ENCODE measurements around the gene MYO1D.
"Not testable (repeated sequence)": the region's sequence is repeated elsewhere in the genome, so short reads cannot be mapped to it uniquely, and the experiment has no call there.

The MYO1D gene

DNA sequence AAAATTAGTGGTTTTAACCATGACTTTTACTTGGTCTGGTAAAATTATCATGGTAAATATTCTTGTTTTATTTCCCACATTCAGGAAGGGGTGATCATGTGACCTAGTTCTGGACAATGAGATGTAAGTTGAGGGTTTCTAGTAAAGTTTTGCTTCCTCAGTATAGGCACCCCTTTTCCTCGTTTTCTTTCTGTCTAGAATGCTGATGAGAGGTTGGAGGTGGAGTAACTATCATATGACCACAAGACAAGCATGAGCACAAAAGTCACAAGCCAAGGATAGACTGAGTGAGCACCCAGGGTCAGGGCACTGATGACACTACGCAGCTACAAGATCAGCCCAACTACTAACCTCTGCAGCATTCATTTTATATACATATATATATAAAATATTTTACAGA is 53.9 kb downstream of the MYO1D start:
- Histone ChIP-seq H3K27me3 (replicated peaks; ENCODE audit: insufficient read depth, low read length) (no peaks in the 10 kb centered on the region), H3K36me3 (replicated peaks; ENCODE audit: insufficient read depth, low read length) (no peaks in the 10 kb centered on the region), H3K9me2 (replicated peaks; ENCODE audit: insufficient read depth, low read length) (no peaks in the 10 kb centered on the region), H4K20me1 (ENCODE audit: insufficient read depth, low read length) (no peaks in the 10 kb centered on the region), H3K9me3 (replicated peaks; ENCODE audit: insufficient read depth, low read length) (no peaks in the 10 kb centered on the region), H3K79me2 (ENCODE audit: low read length) (peaks cover 52% of the 10 kb centered on the region), H3K9ac (ENCODE audit: low read length) (no peak overlapping the region), H3K4me2 (ENCODE audit: low read depth, low read length) (no peak overlapping the region), H3F3A (ENCODE audit: insufficient read depth, low read length) (peaks cover 7% of the 10 kb centered on the region; the same call in 1 of the 2 replicates), H3K4me1 (ENCODE audit: low read length) (peaks cover 11% of the 10 kb centered on the region), H3K4me3 (ENCODE audit: low read length) (peak overlapping the region; percentile 26; the same call in 1 of the 2 replicates), H3K27ac (ENCODE audit: low read length) (no peak overlapping the region), H2AFZ (ENCODE audit: low read length) (no peak overlapping the region)
- TF ChIP-seq, protein P1, sequence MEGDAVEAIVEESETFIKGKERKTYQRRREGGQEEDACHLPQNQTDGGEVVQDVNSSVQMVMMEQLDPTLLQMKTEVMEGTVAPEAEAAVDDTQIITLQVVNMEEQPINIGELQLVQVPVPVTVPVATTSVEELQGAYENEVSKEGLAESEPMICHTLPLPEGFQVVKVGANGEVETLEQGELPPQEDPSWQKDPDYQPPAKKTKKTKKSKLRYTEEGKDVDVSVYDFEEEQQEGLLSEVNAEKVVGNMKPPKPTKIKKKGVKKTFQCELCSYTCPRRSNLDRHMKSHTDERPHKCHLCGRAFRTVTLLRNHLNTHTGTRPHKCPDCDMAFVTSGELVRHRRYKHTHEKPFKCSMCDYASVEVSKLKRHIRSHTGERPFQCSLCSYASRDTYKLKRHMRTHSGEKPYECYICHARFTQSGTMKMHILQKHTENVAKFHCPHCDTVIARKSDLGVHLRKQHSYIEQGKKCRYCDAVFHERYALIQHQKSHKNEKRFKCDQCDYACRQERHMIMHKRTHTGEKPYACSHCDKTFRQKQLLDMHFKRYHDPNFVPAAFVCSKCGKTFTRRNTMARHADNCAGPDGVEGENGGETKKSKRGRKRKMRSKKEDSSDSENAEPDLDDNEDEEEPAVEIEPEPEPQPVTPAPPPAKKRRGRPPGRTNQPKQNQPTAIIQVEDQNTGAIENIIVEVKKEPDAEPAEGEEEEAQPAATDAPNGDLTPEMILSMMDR (IDR thresholded peaks at IDR 0.05; ENCODE audit: low read length): no peak
- TF ChIP-seq EZH2phosphoT487 (IDR thresholded peaks at IDR 0.05; ENCODE audit: low read length) (no peak), EZH2 (optimal IDR thresholded peaks at IDR 0.05; ENCODE audit: low read depth, low read length) (no peak)
- DNase-seq: peak; percentile 15

DNA sequence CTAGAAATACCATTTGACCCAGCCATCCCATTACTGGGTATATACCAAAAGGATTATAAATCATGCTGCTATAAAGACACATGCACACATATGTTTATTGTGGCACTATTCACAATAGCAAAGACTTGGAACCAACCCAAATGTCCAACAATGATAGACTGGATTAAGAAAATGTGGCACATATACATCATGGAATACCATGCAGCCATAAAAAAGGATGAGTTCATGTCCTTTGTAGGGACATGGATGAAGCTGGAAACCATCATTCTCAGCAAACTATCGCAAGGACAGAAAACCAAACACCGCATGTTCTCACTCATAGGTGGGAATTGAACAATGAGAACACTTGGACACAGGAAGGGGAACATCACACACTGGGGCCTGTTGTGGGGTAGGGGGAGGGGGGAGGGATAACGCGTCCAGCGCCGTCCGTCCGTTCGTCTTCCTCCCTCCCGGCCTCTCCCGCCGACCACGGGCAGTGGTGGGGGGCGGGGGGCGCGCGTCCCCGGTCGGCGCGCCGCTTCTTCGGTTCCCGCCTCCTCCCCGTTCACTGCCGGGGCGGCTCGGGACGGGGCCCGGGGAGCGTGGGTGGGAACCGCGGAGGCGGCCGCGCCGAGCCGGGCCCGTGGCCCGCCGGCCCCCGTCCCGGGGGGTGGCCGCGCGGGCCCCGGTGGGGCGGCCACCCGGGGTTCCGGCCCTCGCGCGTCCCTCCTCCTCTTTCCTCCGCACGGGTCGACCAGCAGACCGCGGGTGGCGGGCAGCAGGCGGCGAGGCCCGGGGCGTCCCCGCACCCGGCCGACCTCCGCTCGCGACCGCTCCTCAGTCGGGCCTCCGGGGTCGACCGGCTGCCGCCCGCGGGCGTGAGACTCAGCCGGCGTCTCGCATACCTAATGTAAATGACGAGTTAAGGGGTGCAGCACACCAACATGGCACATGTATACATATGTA is 54.7 kb downstream of the MYO1D start:
- H3K27me3 ChIP-seq (replicated peaks; ENCODE audit: insufficient read depth, low read length); H3K4me1 ChIP-seq (ENCODE audit: low read length); H3K27ac ChIP-seq (ENCODE audit: low read length); H3K4me2 ChIP-seq (ENCODE audit: low read depth, low read length); H3K4me3 ChIP-seq (ENCODE audit: low read length); H3K9me2 ChIP-seq (replicated peaks; ENCODE audit: insufficient read depth, low read length); H2AFZ ChIP-seq (ENCODE audit: low read length); H3K9me3 ChIP-seq (replicated peaks; ENCODE audit: insufficient read depth, low read length); H3K9ac ChIP-seq (ENCODE audit: low read length); DNase-seq; H3F3A ChIP-seq (ENCODE audit: insufficient read depth, low read length); H4K20me1 ChIP-seq (ENCODE audit: insufficient read depth, low read length); H3K36me3 ChIP-seq (replicated peaks; ENCODE audit: insufficient read depth, low read length): not testable (repeated sequence)
- H3K79me2 ChIP-seq (ENCODE audit: low read length): peaks cover 45% of the 10 kb centered on the region

DNA sequence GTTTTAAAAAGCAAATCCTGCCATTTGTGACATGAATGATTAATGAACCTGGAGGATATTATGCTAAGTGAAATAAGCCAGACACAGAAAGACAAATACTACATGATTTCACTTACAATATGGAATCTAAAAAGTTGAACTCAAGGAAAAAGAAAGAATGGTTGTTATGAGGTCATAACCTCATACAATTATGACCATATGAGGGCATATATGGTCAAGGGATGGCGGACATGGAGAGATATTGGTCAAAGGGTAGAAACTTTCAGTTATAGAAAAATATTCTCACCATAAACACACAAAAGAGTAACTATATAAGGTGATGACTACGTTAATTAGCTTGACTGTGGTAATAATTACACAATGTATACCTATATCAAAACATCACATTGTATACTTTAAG is 56.5 kb downstream of the MYO1D start:
- H3K27me3 ChIP-seq (replicated peaks; ENCODE audit: insufficient read depth, low read length): no peaks in the 10 kb centered on the region
- no peak overlapping the region for H3K27ac ChIP-seq (ENCODE audit: low read length)
- no peaks in the 10 kb centered on the region for H3K36me3 ChIP-seq (replicated peaks; ENCODE audit: insufficient read depth, low read length)
- no peak overlapping the region for H2AFZ ChIP-seq (ENCODE audit: low read length)
- no peak overlapping the region for H3K4me3 ChIP-seq (ENCODE audit: low read length)
- H3K9ac ChIP-seq (ENCODE audit: low read length): no peak overlapping the region
- DNase-seq: no peak
- TF ChIP-seq EZH2 (optimal IDR thresholded peaks at IDR 0.05; ENCODE audit: low read depth, low read length) (no peak), EZH2phosphoT487 (IDR thresholded peaks at IDR 0.05; ENCODE audit: low read length) (no peak)
- TF ChIP-seq, protein P1 (IDR thresholded peaks at IDR 0.05; ENCODE audit: low read length): no peak
- peaks cover 35% of the 10 kb centered on the region for H3K79me2 ChIP-seq (ENCODE audit: low read length)
- H3K9me3 ChIP-seq (replicated peaks; ENCODE audit: insufficient read depth, low read length): no peaks in the 10 kb centered on the region
- H3K4me2 ChIP-seq (ENCODE audit: low read depth, low read length): no peak overlapping the region
- H4K20me1 ChIP-seq (ENCODE audit: insufficient read depth, low read length): no peaks in the 10 kb centered on the region
- no peaks in the 10 kb centered on the region for H3K4me1 ChIP-seq (ENCODE audit: low read length)
- no peaks in the 10 kb centered on the region for H3K9me2 ChIP-seq (replicated peaks; ENCODE audit: insufficient read depth, low read length)
- no peaks in the 10 kb centered on the region for H3F3A ChIP-seq (ENCODE audit: insufficient read depth, low read length)

DNA sequence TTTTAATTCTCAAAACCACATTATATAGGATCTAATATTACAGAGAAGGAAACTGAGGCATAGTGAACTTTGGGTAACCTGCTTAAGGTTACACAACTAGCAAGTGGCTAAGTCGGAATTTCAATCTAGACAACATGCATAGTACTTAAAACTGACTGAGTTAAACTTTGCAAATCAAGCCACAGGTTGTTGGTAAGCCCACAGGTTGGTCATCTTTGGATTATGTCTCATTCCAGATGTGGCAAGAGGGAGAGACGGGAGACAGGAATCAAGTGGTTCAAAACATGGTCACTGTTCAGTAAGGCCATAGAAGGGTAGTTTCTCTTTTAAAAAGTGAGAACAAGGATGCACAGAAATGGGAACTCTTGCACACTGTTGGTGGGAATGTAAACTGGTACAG is 57.1 kb downstream of the MYO1D start:
- Histone ChIP-seq H3K27ac (ENCODE audit: low read length) (no peak overlapping the region), H3K4me3 (ENCODE audit: low read length) (no peak overlapping the region), H3K36me3 (replicated peaks; ENCODE audit: insufficient read depth, low read length) (no peaks in the 10 kb centered on the region), H3K27me3 (replicated peaks; ENCODE audit: insufficient read depth, low read length) (no peaks in the 10 kb centered on the region), H3F3A (ENCODE audit: insufficient read depth, low read length) (no peaks in the 10 kb centered on the region), H3K79me2 (ENCODE audit: low read length) (peaks cover 34% of the 10 kb centered on the region), H3K9me2 (replicated peaks; ENCODE audit: insufficient read depth, low read length) (no peaks in the 10 kb centered on the region), H2AFZ (ENCODE audit: low read length) (no peak overlapping the region), H3K9me3 (replicated peaks; ENCODE audit: insufficient read depth, low read length) (no peaks in the 10 kb centered on the region), H3K4me2 (ENCODE audit: low read depth, low read length) (no peak overlapping the region), H4K20me1 (ENCODE audit: insufficient read depth, low read length) (no peaks in the 10 kb centered on the region), H3K9ac (ENCODE audit: low read length) (no peak overlapping the region), H3K4me1 (ENCODE audit: low read length) (no peaks in the 10 kb centered on the region)
- TF ChIP-seq EZH2phosphoT487 (IDR thresholded peaks at IDR 0.05; ENCODE audit: low read length) (no peak), EZH2 (optimal IDR thresholded peaks at IDR 0.05; ENCODE audit: low read depth, low read length) (no peak)
- TF ChIP-seq, protein P1 (IDR thresholded peaks at IDR 0.05; ENCODE audit: low read length): no peak
- DNase-seq: no peak

All from MM.1S (cell line).